Measurements from ENCODE around the gene ZNF844. TPM values are rescaled to one million over a fixed set of nuclear protein-coding genes. Genes with fewer than 3 reads are reported as not detected.

The ZNF844 gene
- total and polyA plus RNA-seq, 10 of the 15 experiments (the other 5 are each of a cell fraction or from before 2014, with no cell fraction given), result 0.16 to 1.1 (median 0.70) TPM

DNA sequence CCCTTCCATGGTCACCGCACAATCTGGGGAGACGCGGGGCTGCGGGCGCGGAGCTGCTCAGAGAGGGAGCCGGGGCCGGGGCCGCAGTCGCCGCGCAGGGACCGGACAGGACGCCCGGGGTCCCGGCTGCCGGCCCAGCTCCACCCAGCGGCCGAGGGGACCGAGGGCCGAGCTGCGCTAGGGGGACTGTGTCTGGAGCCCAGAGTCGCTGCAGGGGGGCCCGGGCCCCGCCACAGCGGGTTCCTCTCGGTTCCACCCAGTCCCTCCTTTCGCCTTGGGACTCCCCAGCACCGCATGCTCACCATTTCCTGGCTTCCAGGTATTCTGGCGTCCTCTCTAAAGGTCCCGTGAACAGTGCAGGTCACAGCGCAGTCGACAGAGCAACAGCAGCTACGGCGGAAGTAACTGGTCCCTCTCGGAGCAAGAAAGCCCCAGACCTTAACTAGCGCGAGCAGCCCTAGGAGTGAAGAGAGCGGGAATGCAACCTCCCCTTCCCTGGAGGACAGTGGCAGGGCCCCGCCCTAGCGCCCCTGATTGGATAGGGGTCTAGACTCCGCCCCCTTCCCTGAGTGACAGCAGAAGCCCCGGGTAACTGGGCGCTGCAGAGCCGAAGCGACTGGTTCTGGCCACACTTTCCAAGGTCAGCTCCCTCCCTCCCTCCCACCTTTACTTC, 11.9 kb upstream of the ZNF844 start, which contains the start of gene ZNF878 (continued):
- TF ChIP-seq RCOR1 (conservative IDR thresholded peaks at IDR 0.05; ENCODE audit: low read depth, low read length) (no peak), FOS (IDR thresholded peaks at IDR 0.05; ENCODE audit: borderline replicate concordance, extremely low read depth, insufficient read length) (no peak), ZBED1 (IDR thresholded peaks at IDR 0.05; ENCODE audit: borderline replicate concordance) (no peak), ZNF24 (IDR thresholded peaks at IDR 0.05) (no peak), EZH2 (IDR thresholded peaks at IDR 0.05; ENCODE audit: borderline replicate concordance, control insufficient read depth, low read depth, low read length) (no peak), MYB (IDR thresholded peaks at IDR 0.05; ENCODE audit: borderline replicate concordance, low read depth, low read length) (no peak), NFIC (IDR thresholded peaks at IDR 0.05; ENCODE audit: low read depth, low read length) (no peak), POU2F2 (IDR thresholded peaks at IDR 0.05; ENCODE audit: borderline replicate concordance, low read depth, low read length) (peak; percentile 76; the same call in 1 of the 3 replicates), BHLHE40 (IDR thresholded peaks at IDR 0.05; ENCODE audit: borderline replicate concordance in 1 of 2, low read depth in 2 of 2, low read length in 1 of 2) (peak; percentile 29 to 45; a peak in 1 of 4 replicates), FOXK2 (IDR thresholded peaks at IDR 0.05) (no peak), NR2F1 (conservative IDR thresholded peaks at IDR 0.05) (peak; percentile 71), RB1 (IDR thresholded peaks at IDR 0.05; ENCODE audit: borderline replicate concordance) (peak; percentile 39; the same call in 1 of the 2 replicates), HCFC1 (IDR thresholded peaks at IDR 0.05; ENCODE audit: low read length) (no peak), NR2C2 (IDR thresholded peaks at IDR 0.05; ENCODE audit: borderline replicate concordance, control insufficient read depth, insufficient read length, low read depth) (no peak), NBN (IDR thresholded peaks at IDR 0.05) (peak; percentile 47), GATAD2B (conservative IDR thresholded peaks at IDR 0.05; ENCODE audit: low read depth) (peak; percentile 87), RAD21 (IDR thresholded peaks at IDR 0.05; ENCODE audit: insufficient read depth, low read depth, low read length) (no peak), PAX5 (IDR thresholded peaks at IDR 0.05; ENCODE audit: borderline replicate concordance, low read depth, low read length) (no peak), SMARCA5 (IDR thresholded peaks at IDR 0.05) (peak; percentile 74; the same call in 1 of the 2 replicates)
- TF ChIP-seq, protein P1, sequence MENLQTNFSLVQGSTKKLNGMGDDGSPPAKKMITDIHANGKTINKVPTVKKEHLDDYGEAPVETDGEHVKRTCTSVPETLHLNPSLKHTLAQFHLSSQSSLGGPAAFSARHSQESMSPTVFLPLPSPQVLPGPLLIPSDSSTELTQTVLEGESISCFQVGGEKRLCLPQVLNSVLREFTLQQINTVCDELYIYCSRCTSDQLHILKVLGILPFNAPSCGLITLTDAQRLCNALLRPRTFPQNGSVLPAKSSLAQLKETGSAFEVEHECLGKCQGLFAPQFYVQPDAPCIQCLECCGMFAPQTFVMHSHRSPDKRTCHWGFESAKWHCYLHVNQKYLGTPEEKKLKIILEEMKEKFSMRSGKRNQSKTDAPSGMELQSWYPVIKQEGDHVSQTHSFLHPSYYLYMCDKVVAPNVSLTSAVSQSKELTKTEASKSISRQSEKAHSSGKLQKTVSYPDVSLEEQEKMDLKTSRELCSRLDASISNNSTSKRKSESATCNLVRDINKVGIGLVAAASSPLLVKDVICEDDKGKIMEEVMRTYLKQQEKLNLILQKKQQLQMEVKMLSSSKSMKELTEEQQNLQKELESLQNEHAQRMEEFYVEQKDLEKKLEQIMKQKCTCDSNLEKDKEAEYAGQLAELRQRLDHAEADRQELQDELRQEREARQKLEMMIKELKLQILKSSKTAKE (IDR thresholded peaks at IDR 0.05; ENCODE audit: low read depth, poor library complexity, severe bottlenecking), result no peak
- TF ChIP-seq, protein P2, sequence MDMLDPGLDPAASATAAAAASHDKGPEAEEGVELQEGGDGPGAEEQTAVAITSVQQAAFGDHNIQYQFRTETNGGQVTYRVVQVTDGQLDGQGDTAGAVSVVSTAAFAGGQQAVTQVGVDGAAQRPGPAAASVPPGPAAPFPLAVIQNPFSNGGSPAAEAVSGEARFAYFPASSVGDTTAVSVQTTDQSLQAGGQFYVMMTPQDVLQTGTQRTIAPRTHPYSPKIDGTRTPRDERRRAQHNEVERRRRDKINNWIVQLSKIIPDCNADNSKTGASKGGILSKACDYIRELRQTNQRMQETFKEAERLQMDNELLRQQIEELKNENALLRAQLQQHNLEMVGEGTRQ (IDR thresholded peaks at IDR 0.05; ENCODE audit: borderline replicate concordance, low read depth, low read length), result no peak
- TF ChIP-seq, protein P3, sequence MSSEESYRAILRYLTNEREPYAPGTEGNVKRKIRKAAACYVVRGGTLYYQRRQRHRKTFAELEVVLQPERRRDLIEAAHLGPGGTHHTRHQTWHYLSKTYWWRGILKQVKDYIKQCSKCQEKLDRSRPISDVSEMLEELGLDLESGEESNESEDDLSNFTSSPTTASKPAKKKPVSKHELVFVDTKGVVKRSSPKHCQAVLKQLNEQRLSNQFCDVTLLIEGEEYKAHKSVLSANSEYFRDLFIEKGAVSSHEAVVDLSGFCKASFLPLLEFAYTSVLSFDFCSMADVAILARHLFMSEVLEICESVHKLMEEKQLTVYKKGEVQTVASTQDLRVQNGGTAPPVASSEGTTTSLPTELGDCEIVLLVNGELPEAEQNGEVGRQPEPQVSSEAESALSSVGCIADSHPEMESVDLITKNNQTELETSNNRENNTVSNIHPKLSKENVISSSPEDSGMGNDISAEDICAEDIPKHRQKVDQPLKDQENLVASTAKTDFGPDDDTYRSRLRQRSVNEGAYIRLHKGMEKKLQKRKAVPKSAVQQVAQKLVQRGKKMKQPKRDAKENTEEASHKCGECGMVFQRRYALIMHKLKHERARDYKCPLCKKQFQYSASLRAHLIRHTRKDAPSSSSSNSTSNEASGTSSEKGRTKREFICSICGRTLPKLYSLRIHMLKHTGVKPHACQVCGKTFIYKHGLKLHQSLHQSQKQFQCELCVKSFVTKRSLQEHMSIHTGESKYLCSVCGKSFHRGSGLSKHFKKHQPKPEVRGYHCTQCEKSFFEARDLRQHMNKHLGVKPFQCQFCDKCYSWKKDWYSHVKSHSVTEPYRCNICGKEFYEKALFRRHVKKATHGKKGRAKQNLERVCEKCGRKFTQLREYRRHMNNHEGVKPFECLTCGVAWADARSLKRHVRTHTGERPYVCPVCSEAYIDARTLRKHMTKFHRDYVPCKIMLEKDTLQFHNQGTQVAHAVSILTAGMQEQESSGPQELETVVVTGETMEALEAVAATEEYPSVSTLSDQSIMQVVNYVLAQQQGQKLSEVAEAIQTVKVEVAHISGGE (CRISPR knock-in tag; IDR thresholded peaks at IDR 0.05), result no peak
- TF ChIP-seq, protein P4, sequence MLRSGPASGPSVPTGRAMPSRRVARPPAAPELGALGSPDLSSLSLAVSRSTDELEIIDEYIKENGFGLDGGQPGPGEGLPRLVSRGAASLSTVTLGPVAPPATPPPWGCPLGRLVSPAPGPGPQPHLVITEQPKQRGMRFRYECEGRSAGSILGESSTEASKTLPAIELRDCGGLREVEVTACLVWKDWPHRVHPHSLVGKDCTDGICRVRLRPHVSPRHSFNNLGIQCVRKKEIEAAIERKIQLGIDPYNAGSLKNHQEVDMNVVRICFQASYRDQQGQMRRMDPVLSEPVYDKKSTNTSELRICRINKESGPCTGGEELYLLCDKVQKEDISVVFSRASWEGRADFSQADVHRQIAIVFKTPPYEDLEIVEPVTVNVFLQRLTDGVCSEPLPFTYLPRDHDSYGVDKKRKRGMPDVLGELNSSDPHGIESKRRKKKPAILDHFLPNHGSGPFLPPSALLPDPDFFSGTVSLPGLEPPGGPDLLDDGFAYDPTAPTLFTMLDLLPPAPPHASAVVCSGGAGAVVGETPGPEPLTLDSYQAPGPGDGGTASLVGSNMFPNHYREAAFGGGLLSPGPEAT (IDR thresholded peaks at IDR 0.05; ENCODE audit: low read depth), result no peak
